H1 (cell line): Measurements from ENCODE around the gene PNO1. TPM values are rescaled to one million over a fixed set of nuclear protein-coding genes. Genes with fewer than 3 reads are reported as not detected.
"Not testable (repeated sequence)": the region's sequence is repeated elsewhere in the genome, so short reads cannot be mapped to it uniquely, and the experiment has no call there.

Source experiments
- CTCF ChIA-PET: fragments of 300-600 bp; sonication (Branson Sonifier 250); formaldehyde crosslinking; loops from one replicate; lab custom pipeline; 2021; ENCODE audit not compliant: partially characterized antibody; lab: Charles Lee
- POLR2A ChIA-PET: fragments of 300-600 bp; sonication (Branson Sonifier 250); formaldehyde crosslinking; loops from one replicate; lab custom pipeline; 2021; ENCODE audit warnings: inconsistent platforms; ENCODE audit not compliant: partially characterized antibody; lab: Charles Lee
- DNase-seq, 2 experiments: peaks; one replicate each; pipeline versions ENCODE4 v3.0.0 to v3.0.0-alpha.2; 2010 to 2022; ENCODE audit warnings: low spot score in 2 of 2, low read depth in 1 of 2, mixed read lengths in 1 of 2
- FAIRE-seq: peaks from 2 replicates; lab custom pipeline; 2011; peaks lifted over from hg19 to GRCh38; lab: Jason Lieb, UNC
- H2AFZ ChIP-seq: 2 replicates; pipeline ENCODE4 v1.8.1; 2012; ENCODE audit warnings: low read length, inconsistent platforms
- H2AK5ac ChIP-seq: 2 replicates; pipeline ENCODE4 v1.6.1; 2013; ENCODE audit warnings: low read depth, low read length
- H2BK120ac ChIP-seq: replicated peaks from 2 replicates; pipeline ENCODE3; 2013; ENCODE audit warnings: low read depth, low read length, inconsistent platforms
- H2BK12ac ChIP-seq: 2 replicates; pipeline ENCODE4 v1.6.1; 2013; ENCODE audit warnings: low read depth, low read length
- H2BK15ac ChIP-seq: 2 replicates; pipeline ENCODE4 v1.6.1; 2013; ENCODE audit warnings: low read length
- H2BK20ac ChIP-seq: 2 replicates; pipeline ENCODE4 v1.6.1; 2013; ENCODE audit warnings: low read length
- H2BK5ac ChIP-seq: 2 replicates; pipeline ENCODE4 v1.6.1; 2013; ENCODE audit warnings: low read depth, low read length
- H3K14ac ChIP-seq: 2 replicates; pipeline ENCODE4 v1.6.1; 2013; ENCODE audit warnings: inconsistent platforms; ENCODE audit not compliant: insufficient read length
- H3K18ac ChIP-seq: 2 replicates; pipeline ENCODE4 v1.6.1; 2013; ENCODE audit warnings: low read length; ENCODE audit errors: extremely low read depth
- H3K23ac ChIP-seq: 2 replicates; pipeline ENCODE4 v1.6.1; 2013; ENCODE audit warnings: inconsistent platforms; ENCODE audit not compliant: insufficient read length
- H3K23me2 ChIP-seq: 2 replicates; pipeline ENCODE4 v1.6.1; 2013; ENCODE audit warnings: low read depth, low read length
- H3K27ac ChIP-seq: 2 replicates; pipeline ENCODE4 v1.6.1; 2011; ENCODE audit warnings: low read depth, low read length, inconsistent platforms
- H3K27me3 ChIP-seq, 4 experiments: replicated peaks in 1 of 4; 1 replicate in 1 of 4; 2 replicates in 3 of 4; pipeline versions ENCODE4 v1.6.1 to v1.8.1; 2011 to 2013; ENCODE audit warnings: low read length in 3 of 4, mild to moderate bottlenecking in 3 of 4, inconsistent platforms in 2 of 4, mixed read lengths in 2 of 4, moderate library complexity in 1 of 4; ENCODE audit not compliant: control insufficient read depth in 3 of 4, insufficient read depth in 3 of 4; ENCODE audit errors: extremely low read depth in 1 of 4
- H3K36me3 ChIP-seq, 4 experiments: 2 replicates each; pipeline versions ENCODE4 v1.6.1 to v1.8.1; 2011 to 2013; ENCODE audit warnings: mild to moderate bottlenecking in 4 of 4, low read length in 3 of 4, moderate library complexity in 2 of 4, control low read depth in 1 of 4, inconsistent platforms in 1 of 4; ENCODE audit not compliant: insufficient read depth in 4 of 4, control insufficient read depth in 2 of 4
- H3K4ac ChIP-seq: replicated peaks from 2 replicates; pipeline ENCODE3; 2013; ENCODE audit warnings: low read length, low read depth, mixed read lengths, inconsistent platforms; ENCODE audit not compliant: insufficient read length
- H3K4me1 ChIP-seq, 4 experiments: replicated peaks in 1 of 4; 1 replicate in 1 of 4; 2 replicates in 3 of 4; pipeline versions ENCODE4 v1.6.1 to v1.8.1; 2011 to 2013; ENCODE audit warnings: low read length in 3 of 4, inconsistent platforms in 2 of 4, mixed read lengths in 1 of 4; ENCODE audit not compliant: insufficient read depth in 4 of 4, control insufficient read depth in 3 of 4
- H3K4me2 ChIP-seq, 2 experiments: 2 replicates each; pipeline versions ENCODE4 v1.6.1 to v1.8.1; 2011 to 2013; ENCODE audit warnings: low read depth in 2 of 2, low read length in 2 of 2, control low read depth in 1 of 2, inconsistent platforms in 1 of 2, mild to moderate bottlenecking in 1 of 2; ENCODE audit not compliant: insufficient read depth in 1 of 2
- H3K4me3 ChIP-seq, 4 experiments: fragments of 200-600, 300-600 bp in 1 of 4; sonication (generic), shearing (Covaris generic), sonication (Bioruptor Twin) in 1 of 4; 2 replicates each; pipeline versions ENCODE4 v1.5.1 to v1.8.1; 2011 to 2016; ENCODE audit warnings: low read length in 4 of 4, low read depth in 3 of 4, control low read depth in 2 of 4, inconsistent platforms in 2 of 4, mild to moderate bottlenecking in 2 of 4, mixed read lengths in 1 of 4, moderate library complexity in 1 of 4; ENCODE audit not compliant: insufficient read depth in 2 of 4; ENCODE audit errors: extremely low read depth in 1 of 4
- H3K56ac ChIP-seq: replicated peaks from 2 replicates; pipeline ENCODE3; 2013; ENCODE audit warnings: low read depth, mild to moderate bottlenecking, mixed read lengths, low read length, inconsistent platforms; ENCODE audit not compliant: insufficient read length
- H3K79me1 ChIP-seq: 2 replicates; pipeline ENCODE4 v1.6.1; 2013; ENCODE audit warnings: low read depth, low read length, control low read depth
- H3K79me2 ChIP-seq, 2 experiments: 2 replicates each; pipeline versions ENCODE4 v1.6.1 to v1.8.1; 2012 to 2013; ENCODE audit warnings: low read length in 2 of 2, mild to moderate bottlenecking in 2 of 2, inconsistent platforms in 1 of 2; ENCODE audit not compliant: insufficient read depth in 2 of 2, control insufficient read depth in 1 of 2
- H3K9ac ChIP-seq, 4 experiments: replicated peaks in 1 of 4; 1 replicate in 1 of 4; 2 replicates in 3 of 4; pipeline versions ENCODE4 v1.6.1 to v1.8.1; 2011 to 2013; ENCODE audit warnings: low read depth in 3 of 4, low read length in 3 of 4, control low read depth in 2 of 4, mild to moderate bottlenecking in 2 of 4, moderate library complexity in 2 of 4, inconsistent platforms in 1 of 4; ENCODE audit errors: extremely low read depth in 1 of 4
- H3K9me3 ChIP-seq, 2 experiments: 2 replicates each; pipeline versions ENCODE4 v1.6.1 to v1.8.1; 2012 to 2013; ENCODE audit warnings: mild to moderate bottlenecking in 2 of 2, moderate library complexity in 2 of 2, control low read depth in 1 of 2, inconsistent platforms in 1 of 2, low read depth in 1 of 2, low read length in 1 of 2, mixed read lengths in 1 of 2; ENCODE audit not compliant: insufficient read depth in 2 of 2
- H4K20me1 ChIP-seq, 2 experiments: replicated peaks in 1 of 2; 2 replicates each; pipeline versions ENCODE3 to v1.8.1; 2011 to 2013; ENCODE audit warnings: inconsistent platforms in 2 of 2, low read length in 2 of 2, mild to moderate bottlenecking in 1 of 2; ENCODE audit not compliant: insufficient read depth in 2 of 2, control insufficient read depth in 1 of 2
- H4K5ac ChIP-seq: 2 replicates; pipeline ENCODE4 v1.6.1; 2013; ENCODE audit warnings: low read length, low read depth, mixed read lengths, inconsistent platforms; ENCODE audit not compliant: insufficient read length
- H4K8ac ChIP-seq: 2 replicates; pipeline ENCODE4 v1.8.0; 2013; ENCODE audit warnings: mild to moderate bottlenecking, moderate library complexity, low read length, inconsistent platforms; ENCODE audit not compliant: insufficient read depth; ENCODE audit errors: extremely low read depth
- H4K91ac ChIP-seq: replicated peaks from 2 replicates; pipeline ENCODE3; 2013; ENCODE audit warnings: low read length, mixed read lengths, inconsistent platforms; ENCODE audit not compliant: insufficient read length
- CHD2 ChIP-seq: IDR thresholded peaks from 2 replicates; pipeline ENCODE4 v1.6.1; 2012; ENCODE audit warnings: low read length, improper control_type of control experiment
- WGBS, 2 experiments: shearing (Covaris generic) in 1 of 2; methylation state at CpG; one replicate each; pipeline versions ENCODE4 v1.1.6 to v1.1.7; 2013 to 2015; ENCODE audit warnings: low lambda C conversion rate in 2 of 2, mixed read lengths in 2 of 2, inconsistent platforms in 1 of 2, low coverage in 1 of 2, missing lambda C conversion rate in 1 of 2; ENCODE audit not compliant: insufficient replicate concordance in 2 of 2, insufficient coverage in 1 of 2, insufficient read length in 1 of 2; ENCODE audit errors: extremely low coverage in 1 of 2, missing lambda C conversion rate in 1 of 2; 5-methylcytosine and 5-hydroxymethylcytosine counted together
- polyA plus RNA-seq, 7 experiments: library from polyadenylated mRNA; depleted of rRNA in 3 of 7; stranded (reverse) in 5 of 7; unstranded in 2 of 7; fragments of >200 nt in 5 of 7; fragments of 200-250 nt in 2 of 7; gene quantifications; 1 replicate in 5 of 7; 2 replicates in 1 of 7; 4 replicates in 1 of 7; pipeline versions ENCODE4 v1.2.1 to v1.2.3, GENCODE V29; 2011 to 2013; ENCODE audit warnings: missing spikeins in 2 of 7, mixed read lengths in 2 of 7
- total RNA-seq: library from RNA; stranded (reverse); fragmentation: NEBNext Ultra II Directional; extraction: Animal tissue kit (Norgen Biotek cat#: 25700); gene quantifications from 2 replicates; pipeline ENCODE4 v1.2.1, GENCODE V29; 2021

Gene PNO1
- total and polyA plus RNA-seq, 2 of the 8 experiments (the other 6 are each of a cell fraction or from before 2014, with no cell fraction given) = 18.6 to 33.2 TPM

DNA sequence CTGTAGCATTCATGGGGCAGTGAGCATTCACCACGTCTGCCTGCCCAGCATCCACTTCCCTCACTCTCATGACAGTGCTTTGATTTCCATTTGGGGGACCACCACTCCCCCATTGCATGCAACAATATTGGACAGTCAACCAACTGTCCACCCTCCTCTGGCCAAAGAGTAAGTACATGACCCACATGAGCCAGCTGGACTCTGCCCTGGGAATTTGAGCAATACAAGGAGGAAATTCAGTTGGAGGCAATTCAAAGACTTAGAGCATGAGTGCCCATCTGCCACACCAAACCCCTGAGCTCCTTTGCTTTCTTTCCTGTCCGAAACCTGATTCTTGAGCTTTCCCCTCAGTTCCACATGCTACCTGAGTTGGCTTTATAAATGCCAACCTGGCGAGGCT is 41.7 kb upstream of the PNO1 start:
- H2BK15ac ChIP-seq = no peak overlapping the region
- no peak overlapping the region for H2BK12ac ChIP-seq
- no peaks in the 10 kb centered on the region for H4K20me1 ChIP-seq
- H3K79me1 ChIP-seq = no peaks in the 10 kb centered on the region
- no peak overlapping the region for H4K5ac ChIP-seq
- WGBS, 2 experiments = 90% methylated on average over 3 of the region's 3 CpGs; no CpG with 5 or more reads in 1 of the 2 experiments
- no peaks in the 10 kb centered on the region for H3K27me3 ChIP-seq
- H3K9me3 ChIP-seq = no peaks in the 10 kb centered on the region
- no peak overlapping the region for H3K4ac ChIP-seq
- DNase-seq (no peak), FAIRE-seq (no peak)
- no peak overlapping the region for H2BK20ac ChIP-seq
- no peak overlapping the region for H3K18ac ChIP-seq
- no peak overlapping the region for H4K91ac ChIP-seq
- no peak overlapping the region for H2AK5ac ChIP-seq
- H3K9ac ChIP-seq = no peak overlapping the region
- no peak overlapping the region for H4K8ac ChIP-seq
- H3K4me3 ChIP-seq = no peak overlapping the region
- H3K27ac ChIP-seq = no peak overlapping the region
- TF ChIP-seq CHD2 = no peak
- no peaks in the 10 kb centered on the region for H3K36me3 ChIP-seq
- H3K4me2 ChIP-seq = no peak overlapping the region
- no peaks in the 10 kb centered on the region for H3K79me2 ChIP-seq
- H3K23me2 ChIP-seq = no peaks in the 10 kb centered on the region
- H3K23ac ChIP-seq = no peak overlapping the region
- no peak overlapping the region for H2AFZ ChIP-seq
- CTCF ChIA-PET = interaction anchor here (0.9 to 1.0 kb wide), 2 partner anchors 85 to 176 kb away, joined by 3 to 4 read pairs; no protein-coding TSS in a partner anchor
- no peaks in the 10 kb centered on the region; a peak in 1 of 7 replicates for H3K4me1 ChIP-seq
- H3K56ac ChIP-seq = no peak overlapping the region
- POLR2A ChIA-PET = interaction anchor here (0.9 to 1.7 kb wide), 2 partner anchors 41 to 53 kb away, joined by 5 to 6 read pairs; partner anchors contain the start of gene C1D
- no peak overlapping the region for H3K14ac ChIP-seq
- H2BK120ac ChIP-seq = no peak overlapping the region
- H2BK5ac ChIP-seq = no peak overlapping the region

DNA sequence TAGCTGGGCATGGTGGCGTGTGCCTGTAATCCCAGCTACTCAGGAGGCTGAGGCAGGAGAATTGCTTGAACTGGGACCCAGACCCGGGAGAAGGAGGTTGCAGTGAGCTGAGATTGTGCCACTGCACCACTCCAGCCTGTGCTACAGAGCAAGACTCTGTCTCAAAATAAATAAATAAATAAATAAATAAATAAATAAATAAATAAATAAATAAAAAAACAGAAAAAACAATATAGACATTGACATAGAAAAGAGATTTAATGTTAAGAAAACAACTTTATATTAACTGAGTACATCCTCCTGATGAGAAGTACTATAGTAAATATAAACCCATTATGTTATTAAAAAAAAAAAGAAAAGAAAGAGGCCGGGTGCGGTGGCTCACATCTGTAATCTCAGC is 39.8 kb upstream of the PNO1 start:
- H3K4me3 ChIP-seq, H3K4ac ChIP-seq, H3K4me1 ChIP-seq, H3K23ac ChIP-seq, H2AFZ ChIP-seq, H3K9me3 ChIP-seq, H3K23me2 ChIP-seq, H3K27ac ChIP-seq, H3K56ac ChIP-seq, H4K5ac ChIP-seq, POLR2A ChIA-PET, H3K79me1 ChIP-seq, H2BK20ac ChIP-seq, H3K9ac ChIP-seq, H2BK120ac ChIP-seq, H3K79me2 ChIP-seq, H3K18ac ChIP-seq, H2BK12ac ChIP-seq, DNase-seq, H3K27me3 ChIP-seq, H3K36me3 ChIP-seq, H3K14ac ChIP-seq, CTCF ChIA-PET, H2AK5ac ChIP-seq, H4K20me1 ChIP-seq, H2BK5ac ChIP-seq, H4K91ac ChIP-seq, H4K8ac ChIP-seq, H2BK15ac ChIP-seq, H3K4me2 ChIP-seq, FAIRE-seq: not testable (repeated sequence)
- WGBS, 2 experiments = 100% methylated on average over 4 of the region's 4 CpGs; no CpG with 5 or more reads in 1 of the 2 experiments
